K562 (cell line): Measurements from ENCODE around the gene LIMS1. TPM values are rescaled to one million over a fixed set of nuclear protein-coding genes. Genes with fewer than 3 reads are reported as not detected.

Experiments
- ATAC-seq: fragments of 200-7000 bp; cut with Tn5 transposase; 3 replicates; pipeline ENCODE4 v1.9.1; 2020; ENCODE audit warnings: moderate library complexity
- BruUV-seq: library from RNA; stranded (reverse); fragments of 400-500 nt; replicated peaks from 2 replicates; lab custom pipeline; 2021; lab: Mats Ljungman, UMichigan
- CTCF ChIA-PET: fragments of 300-600 bp; formaldehyde crosslinking; extraction: SDS; loops from one replicate; lab custom pipeline; 2021; ENCODE audit warnings: low intra/inter-chr PET ratio; lab: Yijun Ruan, JAX
- POLR2A ChIA-PET: fragments of 300-600, 350-650 bp; sonication (Branson Sonifier 250); formaldehyde crosslinking; extraction: SDS; loops from one replicate; lab custom pipeline; 2021; ENCODE audit warnings: antibody characterized with exemption, inconsistent platforms; lab: Yijun Ruan, JAX
- DNase-seq, 4 experiments: peaks; one replicate each; pipeline versions ENCODE4 v3.0.0 to v3.0.0-alpha.2; 2011 to 2018; ENCODE audit warnings: low spot score in 3 of 4, mixed read lengths in 3 of 4; ENCODE audit errors: extremely low read depth in 1 of 4
- FAIRE-seq: peaks from 2 replicates; lab custom pipeline; 2011; peaks lifted over from hg19 to GRCh38; lab: Jason Lieb, UNC
- H2AFZ ChIP-seq: 2 replicates; pipeline ENCODE4 v1.6.0; 2011; ENCODE audit warnings: low read depth, low read length, control low read depth, inconsistent platforms
- H3K27ac ChIP-seq: fragments of 200-600 bp; 3 replicates; pipeline ENCODE4 v1.8.0; 2011; ENCODE audit warnings: low read depth, mild to moderate bottlenecking, control low read depth, inconsistent platforms, low read length, moderate library complexity, mixed read lengths; ENCODE audit errors: extremely low read depth
- H3K27me3 ChIP-seq, 2 experiments: fragments of 300-600 bp in 1 of 2; 2 replicates in 1 of 2; 3 replicates in 1 of 2; pipeline versions ENCODE4 v1.6.0 to v1.8.0; 2011; ENCODE audit warnings: inconsistent platforms in 2 of 2, low read length in 2 of 2, mild to moderate bottlenecking in 1 of 2, mixed read lengths in 1 of 2, moderate library complexity in 1 of 2; ENCODE audit not compliant: control insufficient read depth in 2 of 2, insufficient read depth in 2 of 2
- H3K36me3 ChIP-seq: fragments of 300-600 bp; 3 replicates; pipeline ENCODE4 v1.8.0; 2011; ENCODE audit warnings: mild to moderate bottlenecking, low read length, inconsistent platforms; ENCODE audit not compliant: control insufficient read depth, insufficient read depth
- H3K4me1 ChIP-seq, 2 experiments: fragments of 200-600 bp in 1 of 2; replicated peaks in 1 of 2; 2 replicates in 1 of 2; 3 replicates in 1 of 2; pipeline versions ENCODE4 v1.5.1 to v1.8.0; 2011; ENCODE audit warnings: inconsistent platforms in 2 of 2, low read length in 2 of 2, mild to moderate bottlenecking in 1 of 2, mixed read lengths in 1 of 2, moderate library complexity in 1 of 2; ENCODE audit not compliant: control insufficient read depth in 2 of 2, insufficient read depth in 2 of 2
- H3K4me2 ChIP-seq: 2 replicates; pipeline ENCODE4 v1.6.1; 2011; ENCODE audit warnings: low read length, control low read depth, inconsistent platforms, mixed read lengths; ENCODE audit not compliant: insufficient read depth
- H3K4me3 ChIP-seq: fragments of 200-600 bp; sonication (generic), shearing (Covaris generic); 2 replicates; pipeline ENCODE4 v1.5.1; 2016; ENCODE audit warnings: control low read depth, inconsistent platforms
- H3K79me2 ChIP-seq: fragments of 200-600 bp; 3 replicates; pipeline ENCODE4 v1.8.0; 2011; ENCODE audit warnings: low read length, inconsistent platforms; ENCODE audit not compliant: control insufficient read depth, insufficient read depth
- H3K9ac ChIP-seq, 2 experiments: 2 replicates each; pipeline versions ENCODE4 v1.6.0 to v1.6.1; 2011; ENCODE audit warnings: low read depth in 2 of 2, low read length in 2 of 2, control low read depth in 1 of 2, inconsistent platforms in 1 of 2, mild to moderate bottlenecking in 1 of 2, mixed read lengths in 1 of 2; ENCODE audit not compliant: insufficient read depth in 1 of 2
- H3K9me1 ChIP-seq: one replicate; pipeline ENCODE4 v1.6.0; 2011; ENCODE audit warnings: inconsistent platforms, mild to moderate bottlenecking, low read length, moderate library complexity; ENCODE audit not compliant: control insufficient read depth, insufficient read depth
- H3K9me3 ChIP-seq: replicated peaks from 2 replicates; pipeline ENCODE4 v1.5.1; 2011; ENCODE audit warnings: low read depth, low read length, inconsistent platforms; ENCODE audit not compliant: control insufficient read depth, insufficient read depth
- H4K20me1 ChIP-seq: replicated peaks from 2 replicates; pipeline ENCODE4 v1.6.1; 2011; ENCODE audit warnings: low read length, inconsistent platforms, mixed read lengths; ENCODE audit not compliant: control insufficient read depth, insufficient read depth
- CBX8 ChIP-seq: fragments of 200-600 bp; sonication (generic); IDR thresholded peaks from 2 replicates; pipeline ENCODE4 v1.6.1; 2012; ENCODE audit warnings: borderline replicate concordance, mixed run types, low read depth, mild to moderate bottlenecking, moderate library complexity, mixed read lengths, low read length, control low read depth, inconsistent platforms; ENCODE audit not compliant: poor library complexity, severe bottlenecking; ENCODE audit errors: extremely low read depth
- DACH1 ChIP-seq: fragments of 450-650 bp; IDR thresholded peaks from 2 replicates; pipeline ENCODE4 v1.6.1; 2018; ENCODE audit not compliant: partially characterized antibody
- LARP7 ChIP-seq: fragments of 450-650 bp; IDR thresholded peaks from 2 replicates; pipeline ENCODE4 v1.6.1; 2016
- MCM7 ChIP-seq, 2 experiments: fragments of 450-650 bp; IDR thresholded peaks; 2 replicates each; pipeline ENCODE4 v1.6.1; 2016 to 2018
- MIER1 ChIP-seq: fragments of 450-650 bp; IDR thresholded peaks from 2 replicates; pipeline ENCODE4 v1.6.1; 2016; ENCODE audit warnings: antibody characterized with exemption, mild to moderate bottlenecking, low read depth
- MYBL2 ChIP-seq, 2 experiments: fragments of 450-650 bp in 1 of 2; sonication (generic) in 1 of 2; formaldehyde crosslinking in 1 of 2; IDR thresholded peaks; 2 replicates each; pipeline versions ENCODE4 v1.6.1 to v1.8.1; 2017 to 2022; ENCODE audit warnings: borderline replicate concordance in 1 of 2, inconsistent platforms in 1 of 2, low read depth in 1 of 2, mild to moderate bottlenecking in 1 of 2, missing genetic modification reagents in 1 of 2, moderate library complexity in 1 of 2
- OTX1 ChIP-seq: fragments of 450-650 bp; formaldehyde crosslinking; IDR thresholded peaks from 2 replicates; pipeline ENCODE4 v1.4.0; 2022; ENCODE audit warnings: mild to moderate bottlenecking
- SMARCA4 ChIP-seq: fragments of 450-650 bp; IDR thresholded peaks from 2 replicates; pipeline ENCODE4 v1.6.1; 2016
- SMARCA5 ChIP-seq: fragments of 450-650 bp; IDR thresholded peaks from 2 replicates; pipeline ENCODE4 v1.6.1; 2016
- in situ Hi-C: fragments of 300-500 bp; cut with MboI; formaldehyde crosslinking; loops from 4 replicates; pipeline ENCODE4 v1.15.0; 2018; ENCODE audit warnings: inconsistent platforms, mixed read lengths
- intact Hi-C: fragments of 100-400 bp; cut with micrococcal nuclease; formaldehyde crosslinking; loops from 2 replicates; pipeline ENCODE4 v1.14.2; 2022
- polyA plus RNA-seq, 8 experiments: library from polyadenylated mRNA; depleted of rRNA in 4 of 8; stranded (reverse) in 5 of 8; unstranded in 3 of 8; fragments of >200 nt; fragmentation: Nextera tagmentation in 2 of 8; fragmentation: Illumina TruSeq in 1 of 8; extraction: Ambion mirVana in 2 of 8; extraction: Trizol in 1 of 8; gene quantifications; 2 replicates each; pipeline versions ENCODE4 v1.2.1 to v1.2.3, GENCODE V29; 2011 to 2014; ENCODE audit warnings: inconsistent platforms in 1 of 8, missing spikeins in 1 of 8
- total RNA-seq, 7 experiments: library from RNA; depleted of rRNA in 6 of 7; stranded (reverse); fragments of >200 nt in 6 of 7; fragmentation: Illumina TruSeq in 2 of 7; extraction: Trizol in 2 of 7; gene quantifications; 2 replicates each; pipeline versions ENCODE4 v1.2.1 to v1.2.3, GENCODE V29; 2011 to 2021; ENCODE audit warnings: low replicate concordance in 1 of 7
- TF ChIP-seq, protein P1 (sequence below), 2 experiments: fragments of 450-650 bp; IDR thresholded peaks; 2 replicates each; pipeline ENCODE4 v1.6.1; 2016
- TF ChIP-seq, protein P2 (sequence below), 2 experiments: fragments of 450-650 bp in 1 of 2; sonication (generic) in 1 of 2; formaldehyde crosslinking in 1 of 2; IDR thresholded peaks; 2 replicates each; pipeline versions ENCODE4 v1.7.1 to v1.9.0; 2016 to 2022; ENCODE audit warnings: inconsistent platforms in 1 of 2, mild to moderate bottlenecking in 1 of 2, missing genetic modification reagents in 1 of 2

Gene LIMS1
- total and polyA plus RNA-seq, 9 of the 15 experiments (the other 6 are each of a cell fraction or from before 2014, with no cell fraction given), result 52.8 to 134 (median 81.0) TPM

DNA sequence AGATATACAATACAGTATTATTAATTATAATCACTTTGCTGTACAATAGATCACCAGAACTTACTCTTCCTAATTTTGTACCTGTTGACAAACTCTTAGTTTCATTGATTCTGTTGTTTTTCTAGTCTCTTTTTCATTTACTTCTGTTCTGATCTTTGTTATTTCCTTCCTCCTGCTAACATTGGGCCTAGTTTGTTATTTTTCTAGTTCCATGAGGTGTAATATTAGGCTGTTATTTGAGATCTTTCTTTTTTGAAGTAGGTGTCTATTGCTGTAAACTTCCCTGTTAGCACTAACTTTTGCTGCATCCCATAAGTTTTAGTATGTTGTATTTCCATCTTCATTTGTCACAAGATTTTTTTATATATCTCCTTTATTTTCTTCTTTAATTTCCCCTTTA lies 55.1 kb downstream of the LIMS1 start:
- no peaks in the 10 kb centered on the region; the same call in 2 of the 3 replicates for H3K36me3 ChIP-seq
- ChIA-PET POLR2A (no interaction called here), CTCF (no interaction called here)
- no peaks in the 10 kb centered on the region for H4K20me1 ChIP-seq
- peak overlapping the region in 1 of 2 experiments; percentile 70; a peak in 2 of 4 replicates for H3K9ac ChIP-seq
- H3K4me1 ChIP-seq, result peaks cover 24 to 57% of the 10 kb centered on the region in 2 experiments
- H3K79me2 ChIP-seq, result peaks cover 95% of the 10 kb centered on the region
- FAIRE-seq, result no peak
- intact Hi-C loops (loop anchor here (5.0 kb wide), 1 partner anchor 52 kb away; no protein-coding TSS in a partner anchor), in situ Hi-C loops (loop anchor here (10.0 to 25.0 kb wide), 2 partner anchors 365 to 652 kb away; no protein-coding TSS in a partner anchor)
- H3K4me3 ChIP-seq, result peak overlapping the region; percentile 22
- no peaks in the 10 kb centered on the region for H3K9me3 ChIP-seq
- no peak overlapping the region for H2AFZ ChIP-seq
- ATAC-seq, result no peak
- TF ChIP-seq LARP7, result 0 out of 2 replicates have a peak, but pooled peaks have one; percentile 46
- no peak for TF ChIP-seq CBX8
- no peak for TF ChIP-seq DACH1
- peak; percentile 29; the same call in 1 of the 2 replicates for TF ChIP-seq SMARCA4
- TF ChIP-seq, protein P1, sequence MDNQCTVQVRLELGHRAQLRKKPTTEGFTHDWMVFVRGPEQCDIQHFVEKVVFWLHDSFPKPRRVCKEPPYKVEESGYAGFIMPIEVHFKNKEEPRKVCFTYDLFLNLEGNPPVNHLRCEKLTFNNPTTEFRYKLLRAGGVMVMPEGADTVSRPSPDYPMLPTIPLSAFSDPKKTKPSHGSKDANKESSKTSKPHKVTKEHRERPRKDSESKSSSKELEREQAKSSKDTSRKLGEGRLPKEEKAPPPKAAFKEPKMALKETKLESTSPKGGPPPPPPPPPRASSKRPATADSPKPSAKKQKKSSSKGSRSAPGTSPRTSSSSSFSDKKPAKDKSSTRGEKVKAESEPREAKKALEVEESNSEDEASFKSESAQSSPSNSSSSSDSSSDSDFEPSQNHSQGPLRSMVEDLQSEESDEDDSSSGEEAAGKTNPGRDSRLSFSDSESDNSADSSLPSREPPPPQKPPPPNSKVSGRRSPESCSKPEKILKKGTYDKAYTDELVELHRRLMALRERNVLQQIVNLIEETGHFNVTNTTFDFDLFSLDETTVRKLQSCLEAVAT (IDR thresholded peaks at IDR 0.05), result peak; percentile 61 to 78
- TF ChIP-seq, protein P2, sequence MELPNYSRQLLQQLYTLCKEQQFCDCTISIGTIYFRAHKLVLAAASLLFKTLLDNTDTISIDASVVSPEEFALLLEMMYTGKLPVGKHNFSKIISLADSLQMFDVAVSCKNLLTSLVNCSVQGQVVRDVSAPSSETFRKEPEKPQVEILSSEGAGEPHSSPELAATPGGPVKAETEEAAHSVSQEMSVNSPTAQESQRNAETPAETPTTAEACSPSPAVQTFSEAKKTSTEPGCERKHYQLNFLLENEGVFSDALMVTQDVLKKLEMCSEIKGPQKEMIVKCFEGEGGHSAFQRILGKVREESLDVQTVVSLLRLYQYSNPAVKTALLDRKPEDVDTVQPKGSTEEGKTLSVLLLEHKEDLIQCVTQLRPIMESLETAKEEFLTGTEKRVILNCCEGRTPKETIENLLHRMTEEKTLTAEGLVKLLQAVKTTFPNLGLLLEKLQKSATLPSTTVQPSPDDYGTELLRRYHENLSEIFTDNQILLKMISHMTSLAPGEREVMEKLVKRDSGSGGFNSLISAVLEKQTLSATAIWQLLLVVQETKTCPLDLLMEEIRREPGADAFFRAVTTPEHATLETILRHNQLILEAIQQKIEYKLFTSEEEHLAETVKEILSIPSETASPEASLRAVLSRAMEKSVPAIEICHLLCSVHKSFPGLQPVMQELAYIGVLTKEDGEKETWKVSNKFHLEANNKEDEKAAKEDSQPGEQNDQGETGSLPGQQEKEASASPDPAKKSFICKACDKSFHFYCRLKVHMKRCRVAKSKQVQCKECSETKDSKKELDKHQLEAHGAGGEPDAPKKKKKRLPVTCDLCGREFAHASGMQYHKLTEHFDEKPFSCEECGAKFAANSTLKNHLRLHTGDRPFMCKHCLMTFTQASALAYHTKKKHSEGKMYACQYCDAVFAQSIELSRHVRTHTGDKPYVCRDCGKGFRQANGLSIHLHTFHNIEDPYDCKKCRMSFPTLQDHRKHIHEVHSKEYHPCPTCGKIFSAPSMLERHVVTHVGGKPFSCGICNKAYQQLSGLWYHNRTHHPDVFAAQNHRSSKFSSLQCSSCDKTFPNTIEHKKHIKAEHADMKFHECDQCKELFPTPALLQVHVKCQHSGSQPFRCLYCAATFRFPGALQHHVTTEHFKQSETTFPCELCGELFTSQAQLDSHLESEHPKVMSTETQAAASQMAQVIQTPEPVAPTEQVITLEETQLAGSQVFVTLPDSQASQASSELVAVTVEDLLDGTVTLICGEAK (IDR thresholded peaks at IDR 0.05), result peak; percentile 45; the same call in 1 of the 2 replicates
- TF ChIP-seq, protein P2 (CRISPR knock-in tag; IDR thresholded peaks at IDR 0.05), result no peak
- TF ChIP-seq SMARCA5, result peak; percentile 51; the same call in 1 of the 2 replicates
- TF ChIP-seq MIER1, result 0 out of 2 replicates have a peak, but pooled peaks have one; percentile 41
- peak; percentile 39; the same call in 1 of the 2 replicates for TF ChIP-seq MYBL2 (IDR thresholded peaks at IDR 0.05; ENCODE audit: low read depth)
- no peak for TF ChIP-seq MYBL2 (CRISPR knock-in tag; IDR thresholded peaks at IDR 0.05; ENCODE audit: borderline replicate concordance)
- 0 out of 4 replicates have a peak, but pooled peaks of 1 of the 2 experiments have one; percentile 61 for TF ChIP-seq MCM7 (IDR thresholded peaks at IDR 0.05)
- TF ChIP-seq OTX1 (CRISPR knock-in tag), result no peak
- H3K4me2 ChIP-seq, result peak overlapping the region; percentile 86; the same call in 1 of the 2 replicates
- H3K27me3 ChIP-seq, result no peaks in the 10 kb centered on the region
- no peak for DNase-seq
- no TSS peak for BruUV-seq
- H3K27ac ChIP-seq, result peak overlapping the region; percentile 86; the same call in 2 of the 3 replicates
- H3K9me1 ChIP-seq, result no peaks in the 10 kb centered on the region
